ENCODE measurements around the gene LENG8.
A peak's percentile ranks its signal among the peaks of the same experiment; 100 is the strongest.
"Not testable (repeated sequence)": the region's sequence is repeated elsewhere in the genome, so short reads cannot be mapped to it uniquely, and the experiment has no call there.

The LENG8 gene

GRCh38 chr19:54498451-54498772 is 49.4 kb downstream of the LENG8 start:
- peak overlapping the region; percentile 38 for H3K4me3 ChIP-seq (ENCODE audit: low read length)

DNA sequence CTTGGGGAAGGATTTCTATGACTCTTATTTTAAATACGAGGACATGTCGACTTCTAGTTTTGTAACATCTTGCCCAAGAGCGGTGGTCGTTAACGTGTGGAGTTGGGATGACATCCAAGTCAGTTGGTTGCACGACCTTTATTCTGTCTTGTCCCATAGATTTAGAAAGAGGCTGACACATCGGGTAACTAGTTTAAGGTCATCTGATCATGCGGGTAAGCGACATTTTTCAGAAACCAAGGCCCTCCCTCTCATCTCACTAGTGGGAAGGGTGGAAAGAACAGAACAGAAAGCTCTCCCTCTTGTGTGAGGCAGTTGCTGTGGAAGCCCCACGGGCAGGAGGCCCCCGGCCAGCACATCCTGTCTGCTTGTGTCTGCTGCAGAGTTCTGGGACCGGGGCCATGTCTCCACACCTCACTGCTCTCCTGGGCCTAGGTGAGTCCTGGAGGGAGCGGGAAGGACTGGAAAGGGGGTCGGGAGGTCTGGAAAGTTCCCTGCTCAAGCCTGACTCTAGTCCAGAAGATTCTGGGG is 53.6 kb downstream of the LENG8 start, which contains the start of gene LAIR2:
TSS of gene LAIR2 (plus strand) at position 314 of the 531 bp plus-strand sequence. CDS start at position 402, 88 bp downstream.
- no peak for DNase-seq (ENCODE audit: low read depth, low spot score)
- peak within 1 kb of the TSS; percentile 38 for H3K4me3 ChIP-seq (ENCODE audit: low read length)

More at GRCh38 chr19:54498451-54498772, 49.4 kb downstream of the LENG8 start:
- not testable (repeated sequence) for DNase-seq (ENCODE audit: low read depth, low spot score)

- H3K4me3 ChIP-seq (ENCODE audit: low read length); DNase-seq (ENCODE audit: low read depth, low spot score): not testable (repeated sequence)
Measured at GRCh38 chr19:54505542-54505941, 56.5 kb downstream of the LENG8 start.

GRCh38 chr19:54506079-54506478 is 57.1 kb downstream of the LENG8 start:
- no peak for DNase-seq (ENCODE audit: low read depth, low spot score)
- no peak overlapping the region for H3K4me3 ChIP-seq (ENCODE audit: low read length)

- DNase-seq (ENCODE audit: low read depth, low spot score); H3K4me3 ChIP-seq (ENCODE audit: low read length): not testable (repeated sequence)
Measured at GRCh38 chr19:54507038-54507717, 58.2 kb downstream of the LENG8 start.

- DNase-seq (ENCODE audit: low read depth, low spot score): no peak
- no peak overlapping the region for H3K4me3 ChIP-seq (ENCODE audit: low read length)
Measured at GRCh38 chr19:54507824-54508223, 58.8 kb downstream of the LENG8 start.

DNA sequence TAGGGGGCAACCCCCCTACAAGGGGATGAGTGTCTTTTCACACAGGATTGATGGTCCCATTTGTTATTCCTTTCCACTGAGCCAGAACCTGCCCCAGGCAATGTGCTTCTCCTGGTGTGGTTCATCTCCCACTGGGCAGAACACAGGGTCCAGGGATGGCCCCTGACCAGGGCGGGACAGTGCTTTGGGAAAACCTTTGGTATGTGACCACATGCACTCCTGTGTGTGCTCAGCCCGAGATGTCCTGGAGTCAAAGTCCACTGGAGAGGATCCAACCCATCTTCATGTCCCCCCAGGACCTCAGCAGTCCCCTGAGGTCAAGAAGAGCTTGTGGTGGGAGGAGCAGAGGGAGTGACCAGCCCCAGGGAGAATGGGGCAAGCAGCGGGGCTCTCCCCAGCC is 59.5 kb downstream of the LENG8 start:
- not testable (repeated sequence) for H3K4me3 ChIP-seq (ENCODE audit: low read length); DNase-seq (ENCODE audit: low read depth, low spot score)

- not testable (repeated sequence) for DNase-seq (ENCODE audit: low read depth, low spot score); H3K4me3 ChIP-seq (ENCODE audit: low read length)
Measured at GRCh38 chr19:54509200-54509940, 60.4 kb downstream of the LENG8 start.
